ENCODE data around the gene C2orf49. TPM values are rescaled to one million over a fixed set of nuclear protein-coding genes. Genes with fewer than 3 reads are reported as not detected.

Gene C2orf49
- polyA plus RNA-seq, 1 experiment = 20.3 TPM

GRCh38 chr2:105384216-105384615 is 46.9 kb downstream of the C2orf49 start:
- CTCF ChIA-PET = no interaction called here

GRCh38 chr2:105384861-105385260 is 47.5 kb downstream of the C2orf49 start:
- H3K4me3 ChIP-seq (ENCODE audit: low read depth, low read length) = no peak overlapping the region
- no peaks in the 10 kb centered on the region for H3K9me3 ChIP-seq (ENCODE audit: control insufficient read depth, insufficient read depth, low read length)
- no peak overlapping the region for H3K27ac ChIP-seq (ENCODE audit: low read depth, low read length)
- no peaks in the 10 kb centered on the region for H3K27me3 ChIP-seq (ENCODE audit: control insufficient read depth, insufficient read depth, low read length)
- CTCF ChIA-PET = no interaction called here
- no peak for TF ChIP-seq CTCF (IDR thresholded peaks at IDR 0.05; ENCODE audit: low read depth, low read length)
- DNase-seq (ENCODE audit: low read depth, low spot score) = no peak
- POLR2A ChIA-PET = no interaction called here

More at GRCh38 chr2:105384216-105384615, 46.9 kb downstream of the C2orf49 start:
- no peak overlapping the region for H3K27ac ChIP-seq (ENCODE audit: low read depth, low read length)
- TF ChIP-seq CTCF (IDR thresholded peaks at IDR 0.05; ENCODE audit: low read depth, low read length) = no peak
- no peaks in the 10 kb centered on the region for H3K27me3 ChIP-seq (ENCODE audit: control insufficient read depth, insufficient read depth, low read length)
- no peaks in the 10 kb centered on the region for H3K9me3 ChIP-seq (ENCODE audit: control insufficient read depth, insufficient read depth, low read length)
- POLR2A ChIA-PET = no interaction called here
- DNase-seq (ENCODE audit: low read depth, low spot score) = no peak
- no peak overlapping the region for H3K4me3 ChIP-seq (ENCODE audit: low read depth, low read length)

- POLR2A ChIA-PET = interaction anchor here (1.8 kb wide), 1 partner anchor 52 kb away, joined by 5 read pairs; no protein-coding TSS in a partner anchor
- no peak overlapping the region for H3K4me3 ChIP-seq (ENCODE audit: low read depth, low read length)
- no peak for DNase-seq (ENCODE audit: low read depth, low spot score)
- CTCF ChIA-PET = interaction anchor here (0.6 to 1.2 kb wide), 2 partner anchors 27 to 136 kb away, joined by 3 to 4 read pairs; no protein-coding TSS in a partner anchor
- H3K27me3 ChIP-seq (ENCODE audit: control insufficient read depth, insufficient read depth, low read length) = no peaks in the 10 kb centered on the region
- H3K9me3 ChIP-seq (ENCODE audit: control insufficient read depth, insufficient read depth, low read length) = no peaks in the 10 kb centered on the region
- TF ChIP-seq CTCF (IDR thresholded peaks at IDR 0.05; ENCODE audit: low read depth, low read length) = no peak
- no peak overlapping the region for H3K27ac ChIP-seq (ENCODE audit: low read depth, low read length)
Measured at GRCh38 chr2:105385731-105386540, 48.6 kb downstream of the C2orf49 start.

GRCh38 chr2:105387225-105387624 is 49.9 kb downstream of the C2orf49 start:
- Histone ChIP-seq H3K4me3 (ENCODE audit: low read depth, low read length) (no peak overlapping the region), H3K27ac (ENCODE audit: low read depth, low read length) (no peak overlapping the region), H3K27me3 (ENCODE audit: control insufficient read depth, insufficient read depth, low read length) (no peaks in the 10 kb centered on the region), H3K9me3 (ENCODE audit: control insufficient read depth, insufficient read depth, low read length) (no peaks in the 10 kb centered on the region)
- no peak for DNase-seq (ENCODE audit: low read depth, low spot score)
- CTCF ChIA-PET = interaction anchor here (1.0 kb wide), 1 partner anchor 8 kb away, joined by 3 read pairs; no protein-coding TSS in a partner anchor
- no peak for TF ChIP-seq CTCF (IDR thresholded peaks at IDR 0.05; ENCODE audit: low read depth, low read length)
- POLR2A ChIA-PET = interaction anchor here (1.8 to 4.3 kb wide), 2 partner anchors 11 to 51 kb away, joined by 5 to 26 read pairs; partner anchors contain the start of gene FHL2

GRCh38 chr2:105388971-105389381 is 51.6 kb downstream of the C2orf49 start:
- no peak for TF ChIP-seq CTCF (IDR thresholded peaks at IDR 0.05; ENCODE audit: low read depth, low read length)
- peak; percentile 91 for DNase-seq (ENCODE audit: low read depth, low spot score)
- Histone ChIP-seq H3K27ac (ENCODE audit: low read depth, low read length) (peak overlapping the region; percentile 93), H3K9me3 (ENCODE audit: control insufficient read depth, insufficient read depth, low read length) (no peaks in the 10 kb centered on the region), H3K4me3 (ENCODE audit: low read depth, low read length) (no peak overlapping the region), H3K27me3 (ENCODE audit: control insufficient read depth, insufficient read depth, low read length) (no peaks in the 10 kb centered on the region)
- ChIA-PET POLR2A (interaction anchor here (1.2 to 4.3 kb wide), 4 partner anchors 9 to 129 kb away, joined by 3 to 26 read pairs (median 6); partner anchors contain the start of gene FHL2), CTCF (interaction anchor here (0.8 to 2.8 kb wide), 5 partner anchors 10 to 132 kb away, joined by 3 to 11 read pairs (median 4); partner anchors contain the start of gene FHL2)
